Mononuclear cell (primary cell): Measurements from ENCODE around the gene HTN1. TPM values are rescaled to one million over a fixed set of nuclear protein-coding genes. Genes with fewer than 3 reads are reported as not detected.
"Not testable (repeated sequence)": the region's sequence is repeated elsewhere in the genome, so short reads cannot be mapped to it uniquely, and the experiment has no call there.

ENCODE experiments used
- H3K27me3 ChIP-seq: 2 replicates; pipeline ENCODE4 v1.6.0; 2011; ENCODE audit warnings: low read length, control low read depth; ENCODE audit not compliant: insufficient read depth
- H3K4me1 ChIP-seq: 2 replicates; pipeline ENCODE4 v1.5.1; 2011; ENCODE audit warnings: mild to moderate bottlenecking, low read length, control low read depth; ENCODE audit not compliant: insufficient read depth
- H3K4me3 ChIP-seq: 2 replicates; pipeline ENCODE4 v1.5.1; 2011; ENCODE audit warnings: mild to moderate bottlenecking, low read length, moderate library complexity
- H3K9me3 ChIP-seq: 2 replicates; pipeline ENCODE4 v1.5.1; 2011; ENCODE audit warnings: low read depth, mild to moderate bottlenecking, control low read depth, low read length
- total RNA-seq: library from RNA; depleted of rRNA; stranded (reverse); fragments of >200 nt; gene quantifications from one replicate; pipeline ENCODE4 v1.2.3, GENCODE V29; 2012

HTN1 gene
- not detected for total RNA-seq

GRCh38 chr4:70050138-70050537, at the start of gene HTN1:
HTN1 (plus strand) TSS chr4:70050438; CDS start chr4:70053077, 2,639 bp downstream.
- not testable (repeated sequence) for H3K4me3 ChIP-seq, H3K9me3 ChIP-seq, H3K4me1 ChIP-seq, H3K27me3 ChIP-seq

DNA sequence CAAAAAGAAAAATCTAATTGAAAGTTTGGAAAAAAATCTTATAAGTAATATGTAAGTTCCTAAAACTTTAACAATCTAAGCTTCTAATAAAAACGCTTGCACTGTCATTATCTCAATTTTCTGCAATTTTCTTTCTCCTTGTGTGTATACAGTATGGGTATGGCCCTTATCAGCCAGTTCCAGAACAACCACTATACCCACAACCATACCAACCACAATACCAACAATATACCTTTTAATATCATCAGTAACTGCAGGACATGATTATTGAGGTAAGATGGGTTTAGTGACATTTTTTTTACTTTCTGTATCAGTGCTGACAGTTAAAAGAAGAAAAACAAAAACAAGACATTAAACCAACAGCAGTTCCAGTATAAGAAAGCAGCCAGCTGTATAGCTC, 49.5 kb upstream of the HTN1 start:
- H3K9me3 ChIP-seq: no peaks in the 10 kb centered on the region
- H3K4me3 ChIP-seq: no peak overlapping the region
- H3K4me1 ChIP-seq: no peaks in the 10 kb centered on the region
- H3K27me3 ChIP-seq: no peaks in the 10 kb centered on the region

- no peaks in the 10 kb centered on the region for H3K4me1 ChIP-seq
Measured at GRCh38 chr4:70002507-70002906, 47.7 kb upstream of the HTN1 start.

GRCh38 chr4:70008771-70009170, 41.5 kb upstream of the HTN1 start:
- no peaks in the 10 kb centered on the region for H3K27me3 ChIP-seq

More at GRCh38 chr4:70002507-70002906, 47.7 kb upstream of the HTN1 start:
- no peaks in the 10 kb centered on the region for H3K27me3 ChIP-seq
- no peaks in the 10 kb centered on the region for H3K9me3 ChIP-seq
- no peak overlapping the region for H3K4me3 ChIP-seq

DNA sequence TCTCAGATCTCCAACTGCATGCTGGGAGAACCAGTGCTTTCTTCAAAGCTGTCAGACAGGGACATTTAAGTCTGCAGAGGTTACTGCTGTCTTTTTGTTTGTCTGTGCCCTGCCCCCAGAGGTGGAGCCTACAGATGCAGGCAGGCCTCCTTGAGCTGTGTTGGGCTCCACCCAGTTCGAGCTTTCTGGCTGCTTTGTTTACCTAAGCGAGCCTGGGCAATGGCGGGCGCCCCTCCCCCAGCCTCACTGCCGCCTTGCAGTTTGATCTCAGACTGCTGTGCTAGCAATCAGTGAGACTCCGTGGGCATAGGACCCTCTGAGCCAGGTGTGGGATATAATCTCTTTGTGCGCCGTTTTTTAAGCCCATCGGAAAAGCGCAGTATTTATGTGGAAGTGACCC, 31.2 kb upstream of the HTN1 start:
- H3K4me3 ChIP-seq, H3K9me3 ChIP-seq, H3K4me1 ChIP-seq, H3K27me3 ChIP-seq: not testable (repeated sequence)

More at GRCh38 chr4:70008771-70009170, 41.5 kb upstream of the HTN1 start:
- Histone ChIP-seq H3K4me3 (no peak overlapping the region), H3K9me3 (no peaks in the 10 kb centered on the region), H3K4me1 (no peaks in the 10 kb centered on the region)

DNA sequence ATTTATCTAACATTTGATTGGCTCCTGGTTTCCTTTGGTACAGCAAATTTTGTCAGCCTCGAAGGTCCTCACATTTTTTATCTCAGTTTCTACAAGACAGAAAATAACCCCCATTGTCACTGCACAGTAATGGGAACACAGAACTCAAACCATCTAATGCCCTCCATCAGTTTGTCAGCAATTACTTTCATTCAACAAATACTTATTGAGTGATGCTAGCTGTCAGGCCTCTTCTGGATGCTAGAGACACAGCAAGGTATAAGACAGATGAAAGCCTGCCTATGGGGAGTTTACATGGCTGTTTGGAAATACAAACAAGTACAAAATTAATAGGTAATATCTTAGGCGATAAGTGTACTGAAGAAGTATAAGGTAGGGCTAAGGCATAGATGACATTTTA, 27.0 kb upstream of the HTN1 start:
- no peaks in the 10 kb centered on the region for H3K9me3 ChIP-seq

GRCh38 chr4:70027011-70027410, 23.2 kb upstream of the HTN1 start:
- Histone ChIP-seq H3K4me1 (no peaks in the 10 kb centered on the region), H3K4me3 (no peak overlapping the region), H3K9me3 (no peaks in the 10 kb centered on the region), H3K27me3 (no peaks in the 10 kb centered on the region)

More for the DNA sequence above, 27.0 kb upstream of the HTN1 start:
- Histone ChIP-seq H3K4me1 (no peaks in the 10 kb centered on the region), H3K27me3 (no peaks in the 10 kb centered on the region), H3K4me3 (no peak overlapping the region)

GRCh38 chr4:70028159-70028558, 22.1 kb upstream of the HTN1 start, which contains the start of gene HTN3:
HTN3 (plus strand) TSS chr4:70028459; CDS start chr4:70030741, 2,282 bp downstream.
- H3K27me3 ChIP-seq, H3K4me3 ChIP-seq, H3K4me1 ChIP-seq, H3K9me3 ChIP-seq: not testable (repeated sequence)

DNA sequence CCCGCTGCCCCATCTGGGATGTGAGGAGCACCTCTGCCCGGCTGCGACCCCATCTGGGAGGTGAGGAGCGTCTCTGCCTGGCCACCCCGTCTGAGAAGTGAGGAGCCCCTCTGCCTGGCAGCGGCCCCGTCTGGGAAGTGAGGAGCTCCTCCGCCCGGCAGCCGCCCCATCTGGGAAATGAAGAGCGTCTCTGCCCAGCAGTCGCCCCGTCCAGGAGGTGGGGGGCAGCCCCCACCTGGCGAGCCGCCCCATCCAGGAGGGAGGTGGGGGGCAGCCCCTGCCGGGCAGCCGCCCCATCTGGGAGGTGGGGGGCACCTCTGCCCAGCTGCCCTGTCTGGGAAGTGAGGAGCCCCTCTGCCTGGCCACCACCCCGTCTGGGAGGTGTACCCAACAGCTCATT, 12.7 kb upstream of the HTN1 start:
- not testable (repeated sequence) for H3K9me3 ChIP-seq, H3K27me3 ChIP-seq, H3K4me3 ChIP-seq, H3K4me1 ChIP-seq

DNA sequence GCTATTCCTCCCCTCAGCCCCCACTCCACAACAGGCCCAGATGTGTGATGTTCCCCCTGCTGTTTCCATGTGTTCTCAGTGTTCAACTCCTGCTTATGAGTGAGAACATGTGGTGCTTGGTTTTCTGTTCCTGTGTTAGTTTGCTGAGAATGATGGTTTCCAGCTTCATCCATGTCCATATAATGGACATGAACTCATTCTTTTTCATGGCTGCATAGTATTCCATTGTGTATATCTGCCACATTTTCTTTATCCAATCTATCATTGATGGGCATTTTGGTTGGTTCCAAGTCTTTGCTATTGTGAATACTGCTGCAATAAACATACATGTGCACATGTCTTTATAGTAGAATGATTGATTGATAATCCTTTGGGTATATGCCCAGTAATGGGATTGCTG, 10.3 kb upstream of the HTN1 start:
- not testable (repeated sequence) for H3K4me1 ChIP-seq, H3K4me3 ChIP-seq, H3K9me3 ChIP-seq, H3K27me3 ChIP-seq

DNA sequence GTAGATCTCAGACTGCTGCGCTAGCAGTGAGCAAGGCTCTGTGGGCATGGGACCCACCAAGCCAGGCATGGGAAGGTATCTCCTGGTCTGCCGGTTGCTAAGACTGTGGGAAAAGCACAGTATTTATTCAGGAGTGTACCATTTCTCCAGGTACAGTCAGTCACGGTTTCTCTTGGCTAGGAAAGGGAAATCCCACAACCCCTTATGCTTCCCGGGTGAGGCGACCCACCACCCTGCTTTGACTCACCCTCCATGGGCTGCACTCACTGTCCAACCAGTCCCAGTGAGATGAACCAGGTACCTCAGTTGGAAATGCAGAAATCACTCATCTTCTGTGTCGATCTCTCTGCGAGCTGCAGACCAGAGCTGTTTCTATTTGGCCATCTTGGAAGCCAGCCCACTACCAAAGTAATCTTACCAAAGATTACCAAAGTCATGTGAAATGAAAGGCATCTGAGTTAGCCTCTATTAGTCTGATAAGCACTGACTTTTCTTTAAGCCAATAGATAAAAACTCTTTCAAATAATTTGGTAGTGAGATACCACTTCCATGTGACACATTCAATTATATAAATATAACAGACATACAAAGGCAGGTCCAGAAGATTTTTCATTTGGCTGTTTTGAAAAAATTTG, 8.5 kb upstream of the HTN1 start:
- no peaks in the 10 kb centered on the region for H3K4me1 ChIP-seq
- no peak overlapping the region for H3K4me3 ChIP-seq
- no peaks in the 10 kb centered on the region for H3K9me3 ChIP-seq
- H3K27me3 ChIP-seq: no peaks in the 10 kb centered on the region

DNA sequence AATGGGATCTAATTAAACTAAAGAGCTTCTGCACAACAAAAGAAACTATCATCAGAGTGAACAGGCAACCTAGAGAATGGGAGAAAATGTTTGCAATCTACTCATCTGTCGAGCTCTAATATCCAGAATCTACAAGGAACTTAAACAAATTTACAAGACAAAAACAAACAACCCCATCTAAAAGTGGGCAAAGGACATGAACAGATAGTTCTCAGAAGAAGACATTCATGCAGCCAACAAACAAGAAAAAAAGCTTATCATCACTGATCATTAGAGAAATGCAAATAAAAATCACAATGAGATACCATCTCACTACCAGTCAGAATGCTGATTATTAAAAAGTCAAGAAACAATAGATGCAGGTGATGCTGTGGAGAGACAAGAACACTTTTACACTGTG, 6.3 kb downstream of the HTN1 start:
- not testable (repeated sequence) for H3K9me3 ChIP-seq, H3K4me3 ChIP-seq, H3K4me1 ChIP-seq, H3K27me3 ChIP-seq

GRCh38 chr4:70057651-70058050, 7.4 kb downstream of the HTN1 start:
- Histone ChIP-seq H3K27me3 (no peaks in the 10 kb centered on the region), H3K9me3 (no peaks in the 10 kb centered on the region), H3K4me3 (no peak overlapping the region), H3K4me1 (no peaks in the 10 kb centered on the region)

DNA sequence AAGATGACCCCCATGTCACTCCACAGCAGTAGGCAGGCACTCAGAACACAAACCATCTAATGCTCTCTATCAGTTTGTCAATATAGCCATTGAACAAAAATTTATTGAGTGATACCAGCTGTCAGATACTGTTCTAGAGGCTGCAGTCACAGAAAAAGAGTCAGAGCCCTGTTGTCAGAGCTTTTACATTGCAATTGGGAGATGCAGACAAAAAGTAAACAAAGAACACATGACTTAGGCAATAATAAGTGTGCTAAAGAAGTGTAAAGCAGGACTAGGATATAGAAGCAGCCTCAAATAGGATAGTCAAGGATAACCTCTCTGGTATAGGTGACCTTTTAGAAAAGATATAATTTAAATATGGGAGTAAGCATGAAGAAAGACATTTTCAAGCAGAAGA, 8.9 kb downstream of the HTN1 start:
- Histone ChIP-seq H3K4me3 (no peak overlapping the region), H3K9me3 (no peaks in the 10 kb centered on the region), H3K4me1 (no peaks in the 10 kb centered on the region)

DNA sequence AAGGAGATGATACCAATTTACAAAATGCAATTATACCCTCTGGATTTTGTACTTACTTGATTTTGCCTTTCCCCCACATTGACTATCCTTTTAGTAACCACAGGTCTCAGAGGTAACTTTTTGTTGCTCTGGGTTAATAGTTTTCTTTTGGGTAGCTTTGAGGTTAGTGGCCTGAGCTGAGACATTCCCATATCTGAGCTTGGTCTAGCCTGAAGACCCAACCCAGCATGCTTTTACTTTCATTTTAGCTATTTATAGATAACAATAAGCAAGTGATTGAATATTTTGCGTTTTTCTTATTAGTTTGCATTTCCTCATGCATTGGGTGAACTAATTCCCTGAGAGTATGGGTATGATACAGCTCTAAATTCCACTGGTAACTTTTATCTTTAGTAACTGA, 11.8 kb downstream of the HTN1 start:
- Histone ChIP-seq H3K4me1 (no peaks in the 10 kb centered on the region), H3K9me3 (no peaks in the 10 kb centered on the region), H3K4me3 (no peak overlapping the region), H3K27me3 (no peaks in the 10 kb centered on the region)

More for the DNA sequence above, 8.9 kb downstream of the HTN1 start:
- H3K27me3 ChIP-seq: no peaks in the 10 kb centered on the region

DNA sequence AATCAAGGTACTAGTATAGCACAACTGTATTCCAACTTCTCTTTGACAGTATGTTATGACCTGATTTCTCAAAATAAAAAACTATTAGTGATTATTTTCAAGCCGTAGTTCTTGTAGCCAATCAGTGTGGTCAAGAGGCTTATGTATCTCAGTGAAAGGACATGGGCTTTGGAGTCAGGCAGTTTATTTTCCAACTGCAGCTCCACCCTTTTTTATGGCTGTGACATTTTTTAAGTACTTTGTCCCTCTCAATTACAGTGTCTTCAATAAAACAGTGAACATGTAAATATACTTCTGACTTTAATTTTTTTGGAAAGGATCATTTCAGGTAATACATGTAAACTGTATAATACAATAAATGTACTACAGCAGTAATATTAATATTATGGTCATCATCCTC, 30.0 kb downstream of the HTN1 start:
- Histone ChIP-seq H3K27me3 (no peaks in the 10 kb centered on the region), H3K4me3 (no peak overlapping the region), H3K9me3 (no peaks in the 10 kb centered on the region), H3K4me1 (no peaks in the 10 kb centered on the region)
